ENCODE results near the gene EIF4E2. TPM values are rescaled to one million over a fixed set of nuclear protein-coding genes. Genes with fewer than 3 reads are reported as not detected.

The EIF4E2 gene
- total and polyA plus RNA-seq, 2 of the 13 experiments (the other 11 are each of a cell fraction or from before 2014, with no cell fraction given): 25.0 to 101 TPM

DNA sequence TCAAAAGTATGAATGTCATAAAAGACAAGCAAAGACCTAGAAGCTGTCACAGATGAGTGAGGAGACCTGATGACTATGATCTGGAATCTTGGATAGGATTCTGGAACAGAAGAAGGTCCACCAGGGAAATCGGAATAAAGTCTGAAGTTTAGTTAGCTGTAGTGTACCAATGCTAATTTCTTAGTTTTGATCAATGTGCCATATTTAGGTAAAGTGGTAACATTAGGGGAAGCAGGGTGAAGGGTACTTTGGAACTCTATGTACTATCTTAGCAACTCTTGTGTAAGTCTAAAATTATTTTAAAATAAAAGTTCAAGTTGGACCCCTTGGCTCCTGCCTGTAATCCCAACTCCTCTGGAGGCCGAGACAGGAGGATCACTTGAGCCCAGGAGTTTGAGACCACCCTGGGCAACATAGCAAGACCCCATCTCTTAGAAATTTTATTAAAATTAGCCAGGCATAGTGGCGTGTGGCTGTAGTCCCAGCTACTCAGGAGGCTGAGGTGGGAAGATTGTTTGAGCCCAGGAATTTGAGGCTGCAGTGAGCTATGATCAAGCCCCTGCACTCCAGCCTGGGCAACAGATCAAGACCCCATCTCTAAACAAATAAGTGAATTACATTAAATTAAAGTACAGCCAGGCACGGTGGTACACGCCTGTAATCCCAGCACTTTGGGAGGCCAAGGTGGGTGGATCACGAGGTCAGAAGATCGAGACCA is 47.0 kb downstream of the EIF4E2 start:
- H4K20me1 ChIP-seq (ENCODE audit: insufficient read depth, low read length): no peaks in the 10 kb centered on the region
- H3K27me3 ChIP-seq (ENCODE audit: control insufficient read depth in 1 of 2, insufficient read depth in 2 of 2, low read length in 2 of 2): no peaks in the 10 kb centered on the region; a peak in 1 of 5 replicates
- H3K9me3 ChIP-seq (ENCODE audit: low read length): no peaks in the 10 kb centered on the region
- in situ Hi-C loops (cut with HindIII; ENCODE audit: extremely low pct_ligation_motif_present, low pct_unique_long_range_greater_than_20kb): no loop called here
- H2AFZ ChIP-seq (ENCODE audit: low read length): no peak overlapping the region
- no peak overlapping the region for H3K4me3 ChIP-seq (replicated peaks in 1 of 3; ENCODE audit: insufficient read depth in 1 of 3, low read depth in 2 of 3, low read length in 3 of 3)
- CTCF ChIA-PET (ENCODE audit: low intra/inter-chr PET ratio, low total read pairs): no interaction called here
- DNase-seq (ENCODE audit: low spot score) (no peak), ATAC-seq (no peak), FAIRE-seq (no peak)
- peak; percentile 52; the same call in 1 of the 2 replicates for TF ChIP-seq ZNF121 (CRISPR knock-in tag; IDR thresholded peaks at IDR 0.05)
- no peak for TF ChIP-seq GATAD2A (CRISPR knock-in tag; IDR thresholded peaks at IDR 0.05)
- TF ChIP-seq, protein P1, sequence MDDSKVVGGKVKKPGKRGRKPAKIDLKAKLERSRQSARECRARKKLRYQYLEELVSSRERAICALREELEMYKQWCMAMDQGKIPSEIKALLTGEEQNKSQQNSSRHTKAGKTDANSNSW (CRISPR knock-in tag; IDR thresholded peaks at IDR 0.05; ENCODE audit: borderline replicate concordance): no peak
- TF ChIP-seq ZNF772 (CRISPR knock-in tag; IDR thresholded peaks at IDR 0.05): no peak
- H3K4me1 ChIP-seq (ENCODE audit: insufficient read depth, low read length): no peaks in the 10 kb centered on the region; the same call in 1 of the 2 replicates
- intact Hi-C loops (cut with micrococcal nuclease; ENCODE audit: unreplicated experiment): no loop called here
- 45% methylated on average over 7 of the region's 7 CpGs for whole genome bisulfite sequencing (ENCODE audit: low lambda C conversion rate)
- H3K27ac ChIP-seq (ENCODE audit: extremely low read length, insufficient read depth, low read length): no peak overlapping the region
- no peaks in the 10 kb centered on the region for H3K79me2 ChIP-seq (ENCODE audit: insufficient read depth, low read length)
- POLR2A ChIA-PET: no interaction called here
- H3K36me3 ChIP-seq (replicated peaks in 1 of 2; ENCODE audit: control insufficient read depth in 1 of 2, insufficient read depth in 2 of 2, low read length in 2 of 2): no peaks in the 10 kb centered on the region
- no peak overlapping the region for H3K9ac ChIP-seq (ENCODE audit: insufficient read depth, low read depth, low read length)
- BruUV-seq (replicated peaks): no TSS peak
- H3K4me2 ChIP-seq (ENCODE audit: low read depth, low read length): no peak overlapping the region

DNA sequence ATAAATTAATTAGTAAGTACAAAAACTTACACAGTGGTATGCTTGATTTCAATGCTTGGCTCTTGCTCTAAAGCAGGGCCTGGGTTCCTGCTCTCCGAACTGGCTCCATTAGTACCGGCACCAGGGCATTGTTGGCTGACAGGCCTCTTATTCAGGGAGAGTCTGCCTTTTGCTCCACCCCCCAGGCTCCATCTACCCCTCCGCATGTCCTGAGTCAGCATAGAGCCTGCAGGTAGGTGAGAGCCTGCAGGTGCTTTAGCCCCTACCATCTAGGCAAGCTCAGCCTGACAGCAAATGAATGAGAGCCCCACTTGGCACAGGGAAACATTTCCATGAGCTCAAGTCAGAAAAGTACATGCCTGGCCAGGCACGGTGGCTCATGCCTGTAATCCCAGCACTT is 47.8 kb downstream of the EIF4E2 start:
- DNase-seq (ENCODE audit: low spot score): no peak
- no peak for ATAC-seq
- CTCF ChIA-PET (ENCODE audit: low intra/inter-chr PET ratio, low total read pairs): no interaction called here
- H3K27me3 ChIP-seq (ENCODE audit: control insufficient read depth in 1 of 2, insufficient read depth in 2 of 2, low read length in 2 of 2): no peaks in the 10 kb centered on the region; a peak in 1 of 5 replicates
- no peaks in the 10 kb centered on the region for H3K79me2 ChIP-seq (ENCODE audit: insufficient read depth, low read length)
- in situ Hi-C loops (cut with HindIII; ENCODE audit: extremely low pct_ligation_motif_present, low pct_unique_long_range_greater_than_20kb) (no loop called here), intact Hi-C loops (cut with micrococcal nuclease; ENCODE audit: unreplicated experiment) (no loop called here)
- no peaks in the 10 kb centered on the region for H3K36me3 ChIP-seq (replicated peaks in 1 of 2; ENCODE audit: control insufficient read depth in 1 of 2, insufficient read depth in 2 of 2, low read length in 2 of 2)
- H3K9ac ChIP-seq (ENCODE audit: insufficient read depth, low read depth, low read length): no peak overlapping the region
- no peak overlapping the region for H3K4me2 ChIP-seq (ENCODE audit: low read depth, low read length)
- no peak overlapping the region for H3K4me3 ChIP-seq (replicated peaks in 1 of 3; ENCODE audit: insufficient read depth in 1 of 3, low read depth in 2 of 3, low read length in 3 of 3)
- no peaks in the 10 kb centered on the region for H3K4me1 ChIP-seq (ENCODE audit: insufficient read depth, low read length)
- no peaks in the 10 kb centered on the region for H3K9me3 ChIP-seq (ENCODE audit: low read length)
- POLR2A ChIA-PET: no interaction called here
- WGBS (ENCODE audit: low lambda C conversion rate): 58% methylated on average over 4 of the region's 4 CpGs
- no peak for FAIRE-seq
- BruUV-seq (replicated peaks): no TSS peak
- H4K20me1 ChIP-seq (ENCODE audit: insufficient read depth, low read length): no peaks in the 10 kb centered on the region
- H3K27ac ChIP-seq (ENCODE audit: extremely low read length, insufficient read depth, low read length): no peak overlapping the region
- TF ChIP-seq SRSF4 (IDR thresholded peaks at IDR 0.05; ENCODE audit: low read depth, low read length, poor library complexity, severe bottlenecking) (no peak), MAFK (conservative IDR thresholded peaks at IDR 0.05 in 1 of 2, IDR thresholded peaks at IDR 0.05 in 1 of 2; ENCODE audit: low read length in 2 of 2) (peak in 1 of 2 experiments; percentile 26; a peak in 1 of 4 replicates)
- no peak overlapping the region for H2AFZ ChIP-seq (ENCODE audit: low read length)

Data from HepG2 (cell line).